ENCODE measurements around the gene HLA-DMB. TPM values are rescaled to one million over a fixed set of nuclear protein-coding genes. Genes with fewer than 3 reads are reported as not detected.

Gene HLA-DMB
- total RNA-seq, 1 experiment from 2014 or later, result 1.7 TPM

- Histone ChIP-seq H4K8ac (replicated peaks; ENCODE audit: insufficient read length, low read depth, low read length) (no peak overlapping the region), H3K79me2 (ENCODE audit: insufficient read depth, low read length) (peaks cover 34% of the 10 kb centered on the region), H2AFZ (ENCODE audit: low read length) (no peak overlapping the region), H3K23me2 (ENCODE audit: insufficient read length, low read depth, low read length, poor library complexity, severe bottlenecking) (peaks cover 7% of the 10 kb centered on the region), H3K14ac (ENCODE audit: insufficient read depth, low read length) (no peak overlapping the region), H3K4me2 (ENCODE audit: insufficient read depth, insufficient read length, low read length) (no peak overlapping the region), H3K9me3 (ENCODE audit: control insufficient read depth, low read depth, low read length) (no peaks in the 10 kb centered on the region), H4K91ac (ENCODE audit: insufficient read length, low read depth, low read length) (no peak overlapping the region), H4K5ac (ENCODE audit: insufficient read length, low read depth, low read length) (no peak overlapping the region), H2BK20ac (ENCODE audit: low read depth, low read length, poor library complexity, severe bottlenecking) (no peak overlapping the region), H3K18ac (ENCODE audit: insufficient read length, low read depth, low read length) (no peak overlapping the region), H3K4ac (ENCODE audit: low read depth, low read length) (no peak overlapping the region), H3K9ac (ENCODE audit: extremely low read depth, insufficient read length, low read length) (no peak overlapping the region), H3K27ac (ENCODE audit: insufficient read length, low read depth, low read length) (no peak overlapping the region), H3K27me3 (ENCODE audit: insufficient read depth, low read length) (no peaks in the 10 kb centered on the region), H2BK5ac (ENCODE audit: insufficient read length, low read length) (no peak overlapping the region), H4K20me1 (ENCODE audit: control insufficient read depth, insufficient read depth, insufficient read length) (no peaks in the 10 kb centered on the region), H3T11ph (ENCODE audit: low read length) (no peak overlapping the region), H3K23ac (ENCODE audit: insufficient read length, low read depth, low read length) (no peak overlapping the region), H3K56ac (ENCODE audit: insufficient read length, low read depth, low read length) (no peak overlapping the region), H2BK120ac (ENCODE audit: low read depth, low read length, poor library complexity, severe bottlenecking) (no peak overlapping the region), H2BK12ac (ENCODE audit: insufficient read length, low read depth, low read length) (no peak overlapping the region), H2AK5ac (ENCODE audit: insufficient read length, low read length) (no peak overlapping the region), H3K79me1 (ENCODE audit: insufficient read depth, low read depth, low read length, poor library complexity, severe bottlenecking) (peaks cover 20% of the 10 kb centered on the region), H3K4me1 (ENCODE audit: insufficient read depth, low read length) (no peaks in the 10 kb centered on the region), H2BK15ac (ENCODE audit: low read depth, low read length) (no peak overlapping the region)
- Mint-ChIP-seq H3K27ac (peak overlapping the region in 2 of 3 experiments; percentile 34 to 75; a peak in 4 of 7 replicates), H3K27me3 (ENCODE audit: low read depth) (peaks cover 1% of the 10 kb centered on the region), H3K36me3 (ENCODE audit: insufficient read depth in 1 of 3, low read depth in 3 of 3) (peaks cover 85 to 93% (median 88%) of the 10 kb centered on the region in 3 experiments), H3K9me3 (peaks cover 6 to 7% of the 10 kb centered on the region in 2 experiments), H3K4me3 (no peak overlapping the region; a peak in 1 of 5 replicates), H3K4me1 (peaks cover 23 to 61% of the 10 kb centered on the region in 2 experiments)
- no peak for TF ChIP-seq CTCF (conservative IDR thresholded peaks at IDR 0.05)
- WGBS (ENCODE audit: extremely low coverage, insufficient read length, low lambda C conversion rate), result no CpG with 5 or more reads among the region's 7 CpGs
- DNase-seq, result no peak
Measured at GRCh38 chr6:32977953-32978324, 37.1 kb upstream of the HLA-DMB start.
